ENCODE results near the gene DAB2IP.

The DAB2IP gene

GRCh38 chr9:121807069-121807822, 155.8 kb downstream of the DAB2IP start:
- no peak for DNase-seq

GRCh38 chr9:121807823-121808278, 156.4 kb downstream of the DAB2IP start:
- DNase-seq = peak in 2 of 3 experiments; percentile 20 to 60

GRCh38 chr9:121808781-121809180, 157.3 kb downstream of the DAB2IP start:
- no peak for DNase-seq

GRCh38 chr9:121809356-121810050, 158.1 kb downstream of the DAB2IP start:
- no peak for DNase-seq

- no peak for DNase-seq
Observed at GRCh38 chr9:121810489-121810888, 159.1 kb downstream of the DAB2IP start.

DNA sequence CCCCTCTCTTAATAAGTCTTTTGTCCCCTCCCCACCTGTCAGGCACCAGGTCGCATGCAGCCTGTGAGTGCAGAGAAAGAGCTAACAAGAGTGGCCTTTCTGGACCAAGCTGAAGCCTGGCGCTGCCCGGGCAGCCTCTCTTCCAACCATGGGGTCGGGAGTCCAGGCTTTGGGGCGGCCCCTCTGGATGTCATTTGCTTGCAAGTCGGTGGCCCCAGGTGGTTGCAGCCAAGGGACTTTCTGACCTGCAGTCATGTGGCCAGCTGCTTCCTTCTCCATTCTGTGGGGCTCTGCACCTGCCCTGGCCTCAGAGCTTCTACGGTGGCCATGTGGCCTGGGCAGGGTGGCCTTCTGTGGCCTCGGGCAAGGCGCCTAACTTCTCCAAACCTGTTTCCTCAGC, 159.7 kb downstream of the DAB2IP start:
- DNase-seq = no peak

DNA sequence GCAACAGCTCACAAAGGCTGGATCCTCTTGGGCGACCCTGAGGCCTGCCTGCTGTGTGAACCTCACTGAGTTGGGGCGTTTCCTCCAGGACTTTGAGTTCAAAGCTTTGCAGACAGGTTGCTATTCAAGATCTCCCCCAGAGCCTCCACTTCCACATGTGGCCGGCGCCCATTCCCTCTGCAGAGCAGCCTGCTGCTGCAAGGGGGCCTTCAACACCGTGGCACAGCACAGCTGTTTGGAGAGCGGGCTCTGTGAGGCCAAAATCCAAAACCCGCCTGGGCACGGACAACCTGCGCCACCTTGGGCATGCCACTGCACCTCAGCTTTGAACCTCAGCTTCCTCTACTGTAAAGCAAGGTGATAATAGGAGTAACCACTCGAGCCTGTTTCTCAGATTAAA, 160.3 kb downstream of the DAB2IP start:
- DNase-seq = no peak

DNA sequence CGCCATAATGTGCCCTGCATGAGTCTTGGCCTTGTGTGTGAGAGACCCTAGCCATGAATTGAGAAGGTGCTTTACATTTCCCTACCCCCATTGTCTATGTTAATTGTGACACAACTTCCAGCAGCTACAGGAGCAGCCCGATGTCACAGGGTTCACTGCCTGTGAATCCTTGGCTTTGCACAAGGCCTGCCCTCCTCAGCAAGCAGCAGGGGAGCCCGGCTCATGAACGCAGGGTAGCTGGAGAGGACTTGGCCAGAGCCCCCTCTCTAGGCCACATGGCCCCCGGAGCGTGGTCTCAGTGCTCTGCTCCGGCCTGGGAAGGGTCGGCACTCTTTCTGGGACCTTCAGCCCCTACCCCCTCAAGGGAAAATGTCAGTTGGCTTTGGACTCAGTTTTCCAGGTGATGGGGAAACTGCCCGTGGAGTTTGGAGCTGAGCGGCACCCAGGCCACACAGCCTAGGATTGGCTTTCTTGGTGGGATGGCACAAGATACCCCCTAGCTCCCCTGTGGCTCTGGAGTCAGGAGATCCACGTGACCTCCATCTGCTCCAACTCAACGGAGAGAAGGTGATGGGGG, 160.8 kb downstream of the DAB2IP start:
- DNase-seq = no peak

DNA sequence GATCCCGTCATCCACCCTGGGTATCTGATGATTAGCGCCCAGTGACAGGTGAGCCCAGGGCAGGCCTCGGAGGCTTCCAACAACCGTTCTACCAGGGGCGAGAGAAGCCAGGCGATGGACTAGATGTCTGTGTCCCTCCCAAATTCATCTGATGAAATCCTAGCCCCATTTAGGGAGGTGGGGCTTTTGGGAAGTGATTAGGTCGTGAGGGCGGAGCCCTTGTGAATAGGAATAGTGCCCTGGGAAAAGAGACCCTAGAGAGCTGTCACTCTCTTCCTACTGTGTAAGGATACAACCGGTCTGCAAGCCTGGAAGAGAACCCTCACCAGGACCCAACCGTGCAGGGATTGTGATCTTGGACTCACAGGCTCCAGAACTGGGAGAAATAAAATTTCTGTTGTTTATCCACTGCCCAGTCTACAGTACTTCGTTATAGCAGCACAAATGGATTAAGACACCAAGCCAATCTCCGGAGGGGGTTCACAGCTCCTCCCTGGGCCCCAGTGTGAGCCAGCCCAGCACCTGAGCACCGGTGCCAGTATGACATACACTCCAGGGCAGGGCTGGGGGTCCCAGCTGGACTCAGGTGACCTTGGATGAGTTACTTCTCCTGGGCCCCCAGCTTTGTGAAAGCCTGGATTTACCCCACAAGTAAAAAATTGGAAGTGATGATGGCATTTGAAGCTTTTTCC, 162.2 kb downstream of the DAB2IP start:
- no peak for DNase-seq

DNA sequence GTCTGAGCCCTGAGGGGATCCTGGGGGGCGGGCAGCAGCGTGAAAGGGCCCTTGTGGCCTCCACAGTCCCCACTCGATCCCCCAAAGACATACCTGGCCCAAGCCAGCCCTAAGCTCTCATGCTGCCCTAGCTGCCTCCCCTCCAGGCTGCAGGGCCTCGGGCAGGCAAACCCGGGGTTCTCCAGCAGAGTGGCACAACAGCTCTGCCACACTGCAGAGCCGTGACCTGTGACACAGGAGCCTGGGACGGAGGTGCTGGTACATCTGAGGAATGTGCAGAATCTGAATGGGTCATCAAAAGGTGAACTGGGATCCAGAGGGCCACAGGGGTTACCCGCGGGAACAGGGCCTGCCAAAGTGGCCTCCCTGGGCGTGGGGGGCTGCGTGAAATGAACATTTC, 163.2 kb downstream of the DAB2IP start:
- no peak for DNase-seq

- DNase-seq = no peak
Observed at GRCh38 chr9:121815084-121815483, 163.7 kb downstream of the DAB2IP start.

- DNase-seq = no peak
Observed at GRCh38 chr9:121815546-121816448, 164.4 kb downstream of the DAB2IP start.

- no peak for DNase-seq
Observed at GRCh38 chr9:121816449-121816817, 165.0 kb downstream of the DAB2IP start.

GRCh38 chr9:121816845-121817450, 165.5 kb downstream of the DAB2IP start:
- DNase-seq = no peak

GRCh38 chr9:121817476-121817875, 166.0 kb downstream of the DAB2IP start:
- no peak for DNase-seq

DNA sequence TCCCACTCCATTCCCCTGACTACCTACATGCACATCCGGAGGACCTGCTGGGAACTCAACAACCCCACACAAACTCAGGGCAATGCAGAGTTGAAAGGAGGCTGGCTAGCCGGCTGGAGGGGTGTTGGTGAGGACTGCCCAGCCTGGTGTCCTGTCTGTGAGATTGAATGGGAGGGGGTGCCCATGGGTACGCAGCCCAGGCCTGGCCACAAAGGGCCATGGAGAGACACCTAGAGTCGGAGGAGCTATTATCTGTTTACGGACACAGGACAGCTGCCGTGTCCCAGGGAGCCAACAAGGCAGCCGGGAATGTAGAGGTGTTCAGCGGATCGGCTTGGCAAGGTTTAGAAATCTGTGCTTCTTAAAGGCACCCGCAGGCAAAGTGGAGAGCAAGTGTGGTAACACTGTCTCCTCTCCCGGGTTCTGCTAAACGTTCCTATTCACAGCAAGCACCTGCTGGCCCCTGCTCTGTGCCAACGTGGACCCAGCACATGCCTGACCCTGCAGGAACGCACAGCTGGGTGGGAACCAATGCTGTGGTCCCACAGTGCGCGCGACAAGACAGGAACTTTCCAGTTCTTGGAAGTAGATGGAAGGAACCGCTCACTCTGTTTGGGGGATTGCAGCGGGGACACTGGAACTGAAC, 166.7 kb downstream of the DAB2IP start:
- no peak for DNase-seq

DNA sequence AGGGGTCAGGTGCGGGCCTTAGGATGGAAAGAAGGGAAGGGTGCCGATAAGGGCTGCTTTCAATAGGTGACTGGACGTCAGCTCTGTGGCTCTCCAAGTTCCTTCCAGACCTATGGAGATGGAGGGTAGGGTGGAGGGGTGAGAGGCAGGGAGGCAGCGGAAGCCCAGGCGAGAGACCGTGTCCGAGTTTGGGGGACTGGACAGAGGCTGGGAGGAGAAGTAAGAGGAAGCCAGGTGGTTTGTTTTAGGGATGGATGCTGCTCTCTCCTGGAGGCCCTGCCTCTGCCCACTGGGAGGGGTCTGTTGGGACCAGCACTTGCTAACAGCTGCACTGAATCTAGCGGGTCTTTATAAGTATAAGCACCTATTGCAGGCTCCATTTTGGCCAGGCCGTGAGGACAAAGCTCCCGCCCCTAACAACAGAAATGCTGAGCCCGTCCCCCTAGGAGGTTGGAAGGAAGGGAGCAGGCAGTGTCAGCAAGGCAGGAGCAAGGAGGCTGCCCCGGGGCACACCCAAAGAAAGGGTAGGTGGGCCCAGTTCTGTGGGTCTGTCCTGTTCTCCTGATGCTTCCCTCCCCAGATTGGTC, 167.5 kb downstream of the DAB2IP start:
- DNase-seq = peak in 1 of 3 experiments; percentile 13

- DNase-seq = peak in 2 of 3 experiments; percentile 41 to 66
Observed at GRCh38 chr9:121819428-121820231, 168.2 kb downstream of the DAB2IP start.

GRCh38 chr9:121820286-121821005, 169.0 kb downstream of the DAB2IP start:
- peak in 1 of 3 experiments; percentile 29 for DNase-seq
